HEK293 (cell line): ENCODE results near the gene CXCR4.

ENCODE experiments used
- CTCF ChIA-PET: fragments of 350-600 bp; formaldehyde crosslinking; extraction: SDS; loops from one replicate; lab custom pipeline; 2021; ENCODE audit warnings: antibody characterized with exemption; lab: Yijun Ruan, JAX
- POLR2A ChIA-PET: fragments of 300-600 bp; formaldehyde crosslinking; extraction: SDS; loops from one replicate; lab custom pipeline; 2020; ENCODE audit warnings: antibody characterized with exemption, inconsistent platforms; lab: Yijun Ruan, JAX
- H3K27ac ChIP-seq: fragments of 200-500 bp; sonication (Bioruptor generic); 2 replicates; pipeline ENCODE4 v1.5.1; 2014; ENCODE audit warnings: low read depth, low read length, control low read depth, inconsistent platforms; ENCODE audit errors: extremely low read depth
- H3K36me3 ChIP-seq, 2 experiments: fragments of 200-500 bp in 1 of 2; sonication (Bioruptor generic) in 1 of 2; 1 replicate in 1 of 2; 2 replicates in 1 of 2; pipeline ENCODE4 v1.5.1; 2014 to 2017; ENCODE audit warnings: inconsistent platforms in 2 of 2, low read length in 2 of 2; ENCODE audit not compliant: control insufficient read depth in 2 of 2, insufficient read depth in 1 of 2
- H3K4me1 ChIP-seq: fragments of 200-500 bp; sonication (Bioruptor generic); 2 replicates; pipeline ENCODE4 v1.5.1; 2014; ENCODE audit warnings: mild to moderate bottlenecking, low read length, inconsistent platforms; ENCODE audit not compliant: control insufficient read depth, insufficient read depth
- H3K4me3 ChIP-seq: 2 replicates; pipeline ENCODE4 v1.5.1; 2011; ENCODE audit warnings: low read depth, mild to moderate bottlenecking, control low read depth, low read length, moderate library complexity
- H3K9me3 ChIP-seq: fragments of 200-500 bp; sonication (Bioruptor generic); 2 replicates; pipeline ENCODE4 v1.5.1; 2014; ENCODE audit warnings: low read depth, low read length, inconsistent platforms; ENCODE audit not compliant: control insufficient read depth, insufficient read depth
- ATF2 ChIP-seq: fragments of 450-650 bp; formaldehyde crosslinking; IDR thresholded peaks from 2 replicates; pipeline ENCODE4 v1.5.1; 2016; ENCODE audit warnings: missing biosample characterization, missing genetic modification characterization, low read depth
- ELK4 ChIP-seq: IDR thresholded peaks from 2 replicates; pipeline ENCODE4 v1.6.1; 2011; ENCODE audit warnings: mild to moderate bottlenecking, low read depth, low read length, borderline replicate concordance
- PATZ1 ChIP-seq: fragments of 450-650 bp; formaldehyde crosslinking; IDR thresholded peaks from 2 replicates; pipeline ENCODE4 v1.5.1; 2016; ENCODE audit warnings: missing biosample characterization, missing genetic modification characterization
- PRDM4 ChIP-seq: fragments of 450-650 bp; formaldehyde crosslinking; IDR thresholded peaks from 2 replicates; pipeline ENCODE4 v1.5.1; 2017; ENCODE audit warnings: missing biosample characterization, missing genetic modification characterization
- WT1 ChIP-seq: fragments of 450-650 bp; formaldehyde crosslinking; IDR thresholded peaks from 2 replicates; pipeline ENCODE4 v1.5.1; 2016; ENCODE audit warnings: missing biosample characterization, missing genetic modification characterization
- ZBTB49 ChIP-seq: fragments of 450-650 bp; formaldehyde crosslinking; IDR thresholded peaks from 2 replicates; pipeline ENCODE4 v1.5.1; 2016; ENCODE audit warnings: missing biosample characterization, missing genetic modification characterization, low read depth
- ZFP41 ChIP-seq: fragments of 450-650 bp; formaldehyde crosslinking; IDR thresholded peaks from 2 replicates; pipeline ENCODE4 v1.5.1; 2016; ENCODE audit warnings: missing biosample characterization, missing genetic modification characterization, borderline replicate concordance
- ZIC2 ChIP-seq: fragments of 450-650 bp; formaldehyde crosslinking; IDR thresholded peaks from 2 replicates; pipeline ENCODE4 v1.5.1; 2016; ENCODE audit warnings: missing biosample characterization, missing genetic modification characterization
- ZNF121 ChIP-seq: fragments of 450-650 bp; formaldehyde crosslinking; IDR thresholded peaks from 2 replicates; pipeline ENCODE4 v1.5.1; 2016; ENCODE audit warnings: missing biosample characterization, missing genetic modification characterization
- ZNF140 ChIP-seq: fragments of 450-650 bp; formaldehyde crosslinking; IDR thresholded peaks from 2 replicates; pipeline ENCODE4 v1.5.1; 2016; ENCODE audit warnings: missing biosample characterization, missing genetic modification characterization
- ZNF184 ChIP-seq: fragments of 450-650 bp; IDR thresholded peaks from 2 replicates; pipeline ENCODE4 v1.5.1; 2018; ENCODE audit warnings: missing biosample characterization, mild to moderate bottlenecking, missing genetic modification characterization
- ZNF211 ChIP-seq: fragments of 450-650 bp; formaldehyde crosslinking; IDR thresholded peaks from 2 replicates; pipeline ENCODE4 v1.5.1; 2016; ENCODE audit warnings: low read depth, missing biosample characterization, missing genetic modification characterization
- ZNF394 ChIP-seq: fragments of 450-650 bp; formaldehyde crosslinking; IDR thresholded peaks from 2 replicates; pipeline ENCODE4 v1.5.1; 2016; ENCODE audit warnings: missing biosample characterization, missing genetic modification characterization, mild to moderate bottlenecking, moderate library complexity, borderline replicate concordance
- ZNF398 ChIP-seq: fragments of 450-650 bp; formaldehyde crosslinking; IDR thresholded peaks from 2 replicates; pipeline ENCODE4 v1.5.1; 2017; ENCODE audit warnings: missing biosample characterization, missing genetic modification characterization
- ZNF48 ChIP-seq: fragments of 450-650 bp; formaldehyde crosslinking; IDR thresholded peaks from 2 replicates; pipeline ENCODE4 v1.5.1; 2016; ENCODE audit warnings: missing biosample characterization, missing genetic modification characterization
- ZNF488 ChIP-seq: fragments of 450-650 bp; formaldehyde crosslinking; IDR thresholded peaks from 2 replicates; pipeline ENCODE4 v1.5.1; 2016; ENCODE audit warnings: missing biosample characterization, missing genetic modification characterization
- ZNF518A ChIP-seq: fragments of 450-650 bp; formaldehyde crosslinking; conservative IDR thresholded peaks from 2 replicates; pipeline ENCODE4 v1.5.1; 2016; ENCODE audit warnings: low read depth, missing biosample characterization, missing genetic modification characterization
- ZNF596 ChIP-seq: fragments of 450-650 bp; IDR thresholded peaks from 2 replicates; pipeline ENCODE4 v1.5.0; 2018; ENCODE audit warnings: missing biosample characterization, mild to moderate bottlenecking, missing genetic modification characterization, moderate library complexity

The CXCR4 gene

GRCh38 chr2:136164280-136164776 lies 46.4 kb upstream of the CXCR4 start:
- no peaks in the 10 kb centered on the region for H3K36me3 ChIP-seq
- no peaks in the 10 kb centered on the region for H3K9me3 ChIP-seq
- H3K4me3 ChIP-seq, result no peak overlapping the region
- POLR2A ChIA-PET, result no interaction called here
- CTCF ChIA-PET, result no interaction called here
- H3K4me1 ChIP-seq, result no peaks in the 10 kb centered on the region
- H3K27ac ChIP-seq, result no peak overlapping the region
- TF ChIP-seq ZNF121 (tag by site-specific recombination) (no peak), WT1 (tag by site-specific recombination) (no peak), PATZ1 (tag by site-specific recombination) (no peak), ZNF211 (tag by site-specific recombination) (no peak), ZNF184 (tag by site-specific recombination) (no peak), ZNF596 (tag by site-specific recombination) (no peak), ZNF398 (tag by site-specific recombination) (no peak), ZNF48 (tag by site-specific recombination) (no peak), ZBTB49 (no peak), PRDM4 (no peak), ZFP41 (tag by site-specific recombination) (no peak), ZNF518A (no peak), ZNF394 (tag by site-specific recombination) (no peak), ZIC2 (tag by site-specific recombination) (no peak), ZNF488 (tag by site-specific recombination) (no peak), ELK4 (no peak), ATF2 (tag by site-specific recombination) (no peak), ZNF140 (no peak)
